Activated B cell treated with CpG ODN at 0.5 μM for 24 hours (primary cell): ENCODE data around the gene CORO7. TPM values are rescaled to one million over a fixed set of nuclear protein-coding genes. Genes with fewer than 3 reads are reported as not detected.

ENCODE experiments used
- ATAC-seq: fragments of 200-7000 bp; cut with Tn5 transposase; one replicate; pipeline ENCODE4 v1.10.0; 2021; ENCODE audit warnings: low read depth, mild to moderate bottlenecking, moderate library complexity
- CTCF ChIA-PET: fragments of 350-600 bp; sonication (Branson Sonifier 250); formaldehyde crosslinking; loops from one replicate; lab custom pipeline; 2021; ENCODE audit warnings: antibody characterized with exemption; lab: Charles Lee
- POLR2A ChIA-PET: fragments of 350-600 bp; sonication (Branson Sonifier 250); formaldehyde crosslinking; loops from one replicate; lab custom pipeline; 2021; ENCODE audit warnings: antibody characterized with exemption; lab: Charles Lee
- DNase-seq: peaks from one replicate; pipeline ENCODE4 v3.0.0; 2022
- H3K27ac Mint-ChIP-seq: one replicate; pipeline ENCODE4 v1.8.0; 2020; ENCODE audit warnings: mixed read lengths
- H3K27me3 Mint-ChIP-seq: one replicate; pipeline ENCODE4 v1.8.0; 2021; ENCODE audit warnings: mixed read lengths
- H3K36me3 Mint-ChIP-seq: one replicate; pipeline ENCODE4 v1.8.0; 2021; ENCODE audit warnings: low read depth, mixed read lengths
- H3K4me1 Mint-ChIP-seq: one replicate; pipeline ENCODE4 v1.8.0; 2021; ENCODE audit warnings: mixed read lengths
- H3K4me3 Mint-ChIP-seq: one replicate; pipeline ENCODE4 v1.8.0; 2020; ENCODE audit warnings: mild to moderate bottlenecking, mixed read lengths
- H3K9me3 Mint-ChIP-seq: one replicate; pipeline ENCODE4 v1.8.0; 2020; ENCODE audit warnings: mixed read lengths
- CTCF ChIP-seq: fragments of 200-600 bp; IDR thresholded peaks from one replicate; pipeline ENCODE4 v1.8.0; 2022; ENCODE audit warnings: antibody characterized with exemption, mild to moderate bottlenecking
- intact Hi-C: fragments of 100-400 bp; cut with micrococcal nuclease; formaldehyde crosslinking; loops from one replicate; pipeline ENCODE4 v1.15.1; 2024
- total RNA-seq: library from RNA; stranded (reverse); gene quantifications from 2 replicates; pipeline ENCODE4 v1.2.3, GENCODE V29; 2022

The CORO7 gene
- total RNA-seq, 1 donor from 2014 or later: 86.6 TPM

- intact Hi-C loops: no loop called here
- TF ChIP-seq CTCF: no peak
- no peaks in the 10 kb centered on the region for H3K27me3 Mint-ChIP-seq
- H3K9me3 Mint-ChIP-seq: no peaks in the 10 kb centered on the region
- no peak for DNase-seq
- peaks cover 74% of the 10 kb centered on the region for H3K36me3 Mint-ChIP-seq
- no peak overlapping the region for H3K4me3 Mint-ChIP-seq
- no peak overlapping the region for H3K27ac Mint-ChIP-seq
- ChIA-PET CTCF (no interaction called here), POLR2A (no interaction called here)
- no peak for ATAC-seq
- H3K4me1 Mint-ChIP-seq: peaks cover 8% of the 10 kb centered on the region
Observed at GRCh38 chr16:4408323-4408690, 8.1 kb downstream of the CORO7 start.

- CTCF ChIA-PET: no interaction called here
- peaks cover 3% of the 10 kb centered on the region for H3K4me1 Mint-ChIP-seq
- no peak for ATAC-seq
- DNase-seq: no peak
- no peak overlapping the region for H3K27ac Mint-ChIP-seq
- POLR2A ChIA-PET: no interaction called here
- H3K9me3 Mint-ChIP-seq: no peaks in the 10 kb centered on the region
- no peak overlapping the region for H3K4me3 Mint-ChIP-seq
- intact Hi-C loops: no loop called here
- no peaks in the 10 kb centered on the region for H3K27me3 Mint-ChIP-seq
- no peak for TF ChIP-seq CTCF
- peaks cover 70% of the 10 kb centered on the region for H3K36me3 Mint-ChIP-seq
Observed at GRCh38 chr16:4407543-4408322, 8.7 kb downstream of the CORO7 start.

GRCh38 chr16:4404967-4405696 is 11.3 kb downstream of the CORO7 start:
- no peak for TF ChIP-seq CTCF
- ChIA-PET CTCF (interaction anchor here (1.4 kb wide), 1 partner anchor 27 kb away, joined by 4 read pairs; no protein-coding TSS in a partner anchor), POLR2A (no interaction called here)
- intact Hi-C loops: no loop called here
- ATAC-seq: no peak
- Mint-ChIP-seq H3K27me3 (no peaks in the 10 kb centered on the region), H3K9me3 (no peaks in the 10 kb centered on the region), H3K4me1 (peaks cover 2% of the 10 kb centered on the region), H3K4me3 (no peak overlapping the region), H3K36me3 (peaks cover 69% of the 10 kb centered on the region), H3K27ac (no peak overlapping the region)
- DNase-seq: no peak

- intact Hi-C loops: no loop called here
- Mint-ChIP-seq H3K9me3 (no peaks in the 10 kb centered on the region), H3K27ac (peak overlapping the region; percentile 30), H3K4me3 (no peak overlapping the region), H3K27me3 (no peaks in the 10 kb centered on the region), H3K4me1 (peaks cover 2% of the 10 kb centered on the region), H3K36me3 (peaks cover 72% of the 10 kb centered on the region)
- ATAC-seq (peak; percentile 41), DNase-seq (no peak)
- TF ChIP-seq CTCF: no peak
- ChIA-PET POLR2A (no interaction called here), CTCF (interaction anchor here (0.7 to 2.6 kb wide), 7 partner anchors 10 to 151 kb away, joined by 3 to 17 read pairs (median 4); no protein-coding TSS in a partner anchor)
Observed at GRCh38 chr16:4404247-4404966, 12.0 kb downstream of the CORO7 start.
